HFF-Myc (cell line): ENCODE results near the gene MYLK.

Experiments used
- DNase-seq: peaks from one replicate; pipeline ENCODE4 v3.0.0-alpha.2; 2011; ENCODE audit warnings: low read depth; ENCODE audit errors: extremely low read depth
- H3K4me3 ChIP-seq: replicated peaks from 2 replicates; pipeline ENCODE4 v1.5.1; 2011; ENCODE audit warnings: low read depth, mild to moderate bottlenecking, control low read depth, low read length
- TF ChIP-seq, protein P1 (sequence below): IDR thresholded peaks from 2 replicates; pipeline ENCODE4 v1.5.1; 2012; ENCODE audit warnings: mild to moderate bottlenecking, low read depth, low read length, control low read depth; ENCODE audit errors: missing control alignments

MYLK gene

DNA sequence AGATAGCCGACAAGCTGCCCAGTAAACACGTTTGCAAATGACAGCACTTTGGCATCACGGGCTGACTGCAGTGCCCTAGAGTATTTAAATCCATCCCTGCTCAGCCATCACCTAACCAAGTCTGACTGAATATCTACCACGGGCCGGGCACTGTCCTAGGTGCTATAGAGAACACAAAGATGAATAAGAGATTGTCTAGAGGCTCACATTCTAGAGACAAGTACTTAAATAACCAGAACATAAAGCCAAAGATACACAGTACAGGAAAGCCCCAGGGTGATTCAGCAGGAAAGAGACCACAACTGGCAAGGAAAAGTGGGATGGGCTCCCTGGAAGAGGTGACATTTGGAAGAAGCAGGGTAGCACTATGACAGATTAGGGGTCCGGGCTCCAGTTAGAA lies 103.5 kb downstream of the MYLK start:
- no peak for DNase-seq
- TF ChIP-seq, protein P1, sequence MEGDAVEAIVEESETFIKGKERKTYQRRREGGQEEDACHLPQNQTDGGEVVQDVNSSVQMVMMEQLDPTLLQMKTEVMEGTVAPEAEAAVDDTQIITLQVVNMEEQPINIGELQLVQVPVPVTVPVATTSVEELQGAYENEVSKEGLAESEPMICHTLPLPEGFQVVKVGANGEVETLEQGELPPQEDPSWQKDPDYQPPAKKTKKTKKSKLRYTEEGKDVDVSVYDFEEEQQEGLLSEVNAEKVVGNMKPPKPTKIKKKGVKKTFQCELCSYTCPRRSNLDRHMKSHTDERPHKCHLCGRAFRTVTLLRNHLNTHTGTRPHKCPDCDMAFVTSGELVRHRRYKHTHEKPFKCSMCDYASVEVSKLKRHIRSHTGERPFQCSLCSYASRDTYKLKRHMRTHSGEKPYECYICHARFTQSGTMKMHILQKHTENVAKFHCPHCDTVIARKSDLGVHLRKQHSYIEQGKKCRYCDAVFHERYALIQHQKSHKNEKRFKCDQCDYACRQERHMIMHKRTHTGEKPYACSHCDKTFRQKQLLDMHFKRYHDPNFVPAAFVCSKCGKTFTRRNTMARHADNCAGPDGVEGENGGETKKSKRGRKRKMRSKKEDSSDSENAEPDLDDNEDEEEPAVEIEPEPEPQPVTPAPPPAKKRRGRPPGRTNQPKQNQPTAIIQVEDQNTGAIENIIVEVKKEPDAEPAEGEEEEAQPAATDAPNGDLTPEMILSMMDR = no peak
- no peak overlapping the region for H3K4me3 ChIP-seq

DNA sequence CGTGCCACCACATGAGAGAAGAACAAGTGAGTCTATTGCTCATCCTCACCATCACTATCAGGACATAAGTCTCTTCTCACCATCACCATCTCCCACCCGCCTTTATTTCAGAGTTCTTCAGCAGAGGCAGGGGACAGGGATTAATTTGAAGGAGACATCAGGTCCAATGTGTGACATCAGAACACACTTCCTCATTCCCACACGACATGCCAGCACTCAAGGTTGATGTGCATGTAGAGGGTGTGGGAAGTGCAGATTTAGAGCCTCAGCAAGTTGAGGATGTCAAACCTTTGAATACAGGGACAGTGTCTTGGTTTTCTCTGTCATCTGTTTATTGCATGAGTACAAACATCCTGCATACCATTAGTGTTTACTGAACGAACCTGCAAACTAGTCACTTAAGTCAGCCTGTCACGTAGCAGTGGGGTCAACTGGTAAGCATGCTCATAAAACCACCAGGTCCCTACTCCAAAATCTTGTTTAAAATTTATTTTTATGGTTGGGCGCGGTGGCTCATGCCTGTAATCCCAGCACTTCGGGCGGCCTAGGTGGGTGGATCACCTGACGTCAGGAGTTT lies 104.4 kb downstream of the MYLK start:
- H3K4me3 ChIP-seq = no peak overlapping the region
- DNase-seq = no peak
- TF ChIP-seq, protein P1 = no peak

DNA sequence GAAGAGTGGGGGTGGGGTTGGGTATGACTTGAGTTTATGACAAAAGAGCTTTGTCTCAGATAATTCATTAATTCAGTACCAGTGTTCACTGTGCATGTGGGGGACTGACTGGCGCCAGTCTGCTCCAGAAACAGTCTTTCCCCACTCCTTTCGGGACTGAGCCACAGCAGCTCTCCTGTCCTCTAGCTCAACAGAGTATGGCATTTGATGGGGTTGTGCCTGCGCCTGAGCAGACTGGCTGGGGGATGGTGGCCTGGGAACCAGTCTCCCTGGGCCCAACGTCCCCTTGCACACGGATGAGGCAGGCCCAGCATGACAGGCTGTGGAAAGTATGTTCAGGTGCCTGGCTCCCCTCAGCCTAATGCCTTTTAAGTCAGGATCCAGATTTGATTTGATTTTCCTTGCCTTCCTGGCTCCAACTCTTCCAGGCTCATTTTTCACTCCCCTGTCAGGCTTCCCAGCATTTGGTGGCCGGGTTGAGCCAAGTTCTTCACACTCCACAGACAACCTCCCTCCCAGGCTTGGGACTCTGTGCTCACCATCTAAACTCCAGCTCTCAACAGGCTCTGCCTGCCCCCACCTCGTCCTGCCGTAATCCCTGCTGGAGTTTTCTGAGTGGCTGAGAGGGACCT lies 105.0 kb downstream of the MYLK start:
- DNase-seq = no peak
- no peak overlapping the region for H3K4me3 ChIP-seq
- TF ChIP-seq, protein P1 = no peak

DNA sequence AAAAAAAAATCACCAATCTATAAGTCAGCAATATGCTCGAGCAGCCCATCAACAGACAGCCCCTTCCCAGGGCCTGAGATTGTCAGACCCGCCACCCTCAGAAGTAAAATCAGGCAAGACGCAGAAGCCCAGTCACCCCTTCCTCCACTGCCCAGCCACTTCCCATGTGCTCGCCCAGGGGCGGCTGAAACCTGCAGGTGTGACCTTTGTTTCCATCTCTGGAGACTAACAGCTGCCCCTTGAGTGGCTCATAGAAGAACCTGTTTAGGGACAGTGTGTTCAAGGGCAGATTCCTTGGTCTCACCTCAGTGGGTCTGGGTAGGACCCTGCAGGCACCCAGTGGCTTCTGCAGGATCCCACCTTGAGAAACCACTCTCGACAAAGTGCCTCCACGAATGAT lies 105.6 kb downstream of the MYLK start:
- no peak overlapping the region for H3K4me3 ChIP-seq
- TF ChIP-seq, protein P1 = no peak
- no peak for DNase-seq

DNA sequence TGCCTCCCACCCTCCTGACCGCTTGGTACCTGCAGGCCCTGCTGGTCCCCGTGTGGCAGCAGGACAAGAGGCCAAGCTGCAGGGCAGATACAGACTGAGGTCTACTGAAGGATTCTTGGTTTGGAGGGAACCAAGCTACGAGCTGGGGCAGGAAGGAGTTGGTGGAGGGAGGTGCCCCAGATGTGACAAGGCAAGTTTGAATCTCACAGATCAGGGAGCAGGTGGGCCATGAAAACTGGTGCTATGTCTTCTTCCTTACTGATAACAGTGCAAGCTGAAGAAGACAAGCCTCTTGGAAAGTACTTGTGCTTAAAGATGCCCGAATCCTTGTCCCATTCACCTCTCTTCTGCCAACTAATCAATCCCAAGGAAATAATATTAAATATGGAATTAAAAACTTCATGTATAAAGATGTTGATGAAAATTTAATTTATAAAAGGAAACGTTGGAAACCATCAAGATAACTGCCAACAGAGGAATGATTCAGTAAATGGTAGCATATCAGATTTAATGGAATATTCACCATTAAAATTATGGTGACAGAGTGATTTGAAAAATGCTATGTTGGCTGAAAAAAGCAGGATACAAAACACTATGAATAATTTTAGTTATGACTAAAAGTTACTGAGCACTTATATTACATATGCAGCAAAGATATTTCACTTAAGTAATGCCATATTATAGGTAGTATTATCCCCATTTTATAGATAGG lies 107.9 kb downstream of the MYLK start:
- H3K4me3 ChIP-seq = no peak overlapping the region
- no peak for DNase-seq
- TF ChIP-seq, protein P1 = no peak

DNA sequence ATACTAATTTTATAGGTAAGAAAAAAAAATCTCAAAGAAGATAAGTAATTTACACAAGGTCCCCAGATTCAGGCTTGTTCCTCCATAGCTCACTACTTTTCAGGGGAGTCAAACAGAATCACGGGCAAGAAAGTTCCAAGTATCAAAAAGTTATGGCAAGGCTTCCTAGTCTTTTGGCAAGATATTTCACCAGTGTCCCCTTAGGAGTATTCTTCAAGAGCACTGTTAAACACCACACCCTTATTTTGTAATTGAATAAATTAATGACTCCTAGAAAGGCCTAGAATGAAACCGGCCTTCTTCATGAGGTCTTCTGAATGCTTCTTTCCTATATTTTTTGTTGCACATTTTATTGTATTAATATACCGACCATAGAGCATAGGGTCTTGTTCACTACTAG lies 109.7 kb downstream of the MYLK start:
- no peak overlapping the region for H3K4me3 ChIP-seq
- DNase-seq = no peak
- TF ChIP-seq, protein P1 = no peak
